NK-92 (cell line): ENCODE measurements around the gene B4GALT3.

ENCODE experiments used
- DNase-seq: peaks from one replicate; lab custom pipeline; 2025; ENCODE audit not compliant: unreplicated experiment; lab: John Stamatoyannopoulos, UW

Gene B4GALT3

DNA sequence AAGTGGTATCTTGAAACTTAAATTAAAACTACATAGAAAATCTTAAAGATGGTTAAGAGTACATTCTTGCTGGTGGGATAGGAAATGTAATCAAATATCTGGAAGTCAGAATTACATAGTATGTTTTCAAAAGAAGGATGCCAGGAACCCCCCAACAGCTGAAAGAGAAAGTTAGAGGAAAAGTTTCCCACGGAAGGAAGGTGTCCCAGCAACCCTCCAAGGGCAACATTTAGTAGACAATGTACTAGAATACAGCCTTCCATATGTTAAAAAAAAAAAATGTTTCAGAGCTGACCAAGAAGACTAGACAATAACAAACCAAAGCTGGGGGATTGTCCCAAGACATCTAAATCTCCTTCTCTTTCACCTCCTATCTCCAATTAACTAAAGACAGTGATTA is 47.0 kb downstream of the B4GALT3 start:
- no peak for DNase-seq

- no peak for DNase-seq
Observed at GRCh38 chr1:161128591-161129420, 48.5 kb downstream of the B4GALT3 start.

DNA sequence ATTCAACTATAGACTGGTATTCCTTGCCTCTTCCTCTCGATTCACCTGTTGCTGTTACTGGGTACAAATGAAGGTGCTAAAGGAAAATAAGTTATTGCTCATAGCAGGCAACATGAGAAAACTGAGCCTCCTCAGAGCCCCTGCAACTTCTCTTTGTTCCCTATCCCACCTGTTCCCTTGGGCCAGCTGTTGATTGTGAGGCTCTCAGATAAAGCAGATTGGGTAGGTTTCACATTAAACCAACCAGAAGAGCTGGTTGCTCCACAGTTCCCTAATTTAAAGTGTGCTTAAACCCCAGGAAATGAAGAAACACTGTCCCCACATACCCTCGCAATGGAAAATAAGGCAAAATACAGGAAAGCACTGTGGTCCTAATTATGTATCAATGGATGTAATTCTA is 49.7 kb downstream of the B4GALT3 start:
- DNase-seq: no peak

DNA sequence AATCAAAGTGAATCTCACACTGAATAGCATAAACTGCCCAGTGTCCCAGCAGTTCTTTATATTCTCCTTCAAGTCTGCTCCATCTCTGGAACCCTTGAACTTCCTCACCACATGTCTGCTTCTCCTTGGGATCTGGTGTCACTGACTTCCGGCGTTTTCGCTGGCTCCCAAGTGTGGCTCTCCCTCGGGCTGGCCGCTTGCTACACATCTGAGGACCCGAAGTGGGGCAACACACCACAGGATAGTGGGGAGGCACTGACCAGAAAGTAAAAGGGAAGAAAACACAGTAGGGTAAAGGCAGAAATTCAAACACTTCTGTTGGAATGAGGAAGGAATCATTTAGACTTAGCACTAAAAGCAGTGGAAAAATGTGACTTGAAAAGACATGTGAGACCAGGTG is 54.3 kb downstream of the B4GALT3 start:
- no peak for DNase-seq

DNA sequence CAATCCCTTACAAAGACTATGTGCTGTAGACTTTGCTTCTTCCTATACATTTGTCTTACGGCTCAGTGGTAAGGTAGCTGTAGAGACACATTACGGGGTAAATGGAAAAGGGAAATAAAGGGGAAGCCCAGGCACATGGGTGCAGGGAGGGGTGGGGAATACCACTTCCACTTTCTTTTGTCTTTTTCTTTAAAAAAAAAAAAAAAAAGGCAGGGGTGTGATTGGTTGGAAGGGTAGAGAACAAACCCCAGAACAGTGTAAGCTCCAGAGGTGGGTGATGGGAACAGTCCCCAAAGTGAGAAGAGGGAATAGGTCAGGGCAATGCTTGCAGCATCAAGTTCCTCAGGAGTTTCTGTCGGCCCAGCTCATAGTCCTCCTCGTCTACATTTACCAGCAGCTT is 55.5 kb downstream of the B4GALT3 start:
- no peak for DNase-seq
